Ascending aorta (tissue), 2 donors: Measurements from ENCODE around the gene MCOLN1. TPM values are rescaled to one million over a fixed set of nuclear protein-coding genes. Genes with fewer than 3 reads are reported as not detected.

Source experiments
- DNase-seq, 2 donors: peaks; one replicate each; pipeline ENCODE4 v3.0.0-alpha.2; 2019; ENCODE audit warnings: low spot score in 2 of 2
- H3K27ac ChIP-seq, 2 donors: fragments of 200-600 bp; sonication (generic); one replicate each; pipeline ENCODE4 v1.5.1; 2016 to 2017; ENCODE audit warnings: mild to moderate bottlenecking in 1 of 2
- H3K27me3 ChIP-seq: fragments of 200-600 bp; sonication (generic); one replicate; pipeline ENCODE4 v1.5.1; 2017
- H3K36me3 ChIP-seq, 2 donors: fragments of 200-600 bp; sonication (generic); one replicate each; pipeline ENCODE4 v1.5.1; 2016
- H3K4me1 ChIP-seq, 2 donors: fragments of 200-600 bp; sonication (generic); one replicate each; pipeline ENCODE4 v1.5.1; 2016 to 2017; ENCODE audit warnings: mild to moderate bottlenecking in 1 of 2
- H3K4me3 ChIP-seq, 2 donors: fragments of 200-600 bp; sonication (generic); one replicate each; pipeline ENCODE4 v1.5.1; 2016 to 2017; ENCODE audit warnings: mild to moderate bottlenecking in 1 of 2
- H3K9me3 ChIP-seq, 2 donors: fragments of 200-600 bp; sonication (generic); one replicate each; pipeline ENCODE4 v1.5.1; 2016
- CTCF ChIP-seq, 3 experiments: fragments of 200-600 bp in 2 of 3; fragments of 450-650 bp in 1 of 3; sonication (generic) in 2 of 3; IDR thresholded peaks; one replicate each; pipeline ENCODE4 v1.5.1; 2016 to 2019; ENCODE audit warnings: antibody characterized with exemption in 3 of 3, mild to moderate bottlenecking in 1 of 3, moderate library complexity in 1 of 3
- intact Hi-C: fragments of 100-400 bp; cut with DNase I; formaldehyde crosslinking; loops from one replicate; pipeline ENCODE4 v1.15.1; 2023
- total RNA-seq: library from RNA; depleted of rRNA; stranded (reverse); fragments of >200 nt; gene quantifications from one replicate; pipeline ENCODE4 v1.1.0, GENCODE V29; 2016

Gene MCOLN1
- total RNA-seq, 1 donor from 2014 or later, result 11.9 TPM

GRCh38 chr19:7478173-7478842 is 44.1 kb upstream of the MCOLN1 start:
- intact Hi-C loops, result no loop called here
- H3K4me3 ChIP-seq, result no peak overlapping the region
- DNase-seq, result no peak
- TF ChIP-seq CTCF (IDR thresholded peaks at IDR 0.05), result no peak
- no peaks in the 10 kb centered on the region for H3K9me3 ChIP-seq
- no peaks in the 10 kb centered on the region for H3K36me3 ChIP-seq
- no peaks in the 10 kb centered on the region for H3K27me3 ChIP-seq
- no peak overlapping the region for H3K27ac ChIP-seq
- peaks cover 0 to 2% of the 10 kb centered on the region in 2 donors for H3K4me1 ChIP-seq

- Histone ChIP-seq H3K27ac (no peak overlapping the region), H3K36me3 (no peaks in the 10 kb centered on the region), H3K27me3 (no peaks in the 10 kb centered on the region), H3K4me1 (peaks cover 0 to 2% of the 10 kb centered on the region in 2 donors), H3K4me3 (no peak overlapping the region), H3K9me3 (no peaks in the 10 kb centered on the region)
- TF ChIP-seq CTCF (IDR thresholded peaks at IDR 0.05), result no peak
- DNase-seq, result no peak
- intact Hi-C loops, result no loop called here
Measured at GRCh38 chr19:7478843-7479227, 43.6 kb upstream of the MCOLN1 start.

GRCh38 chr19:7480222-7480969 is 42.0 kb upstream of the MCOLN1 start:
- Histone ChIP-seq H3K36me3 (no peaks in the 10 kb centered on the region), H3K27ac (peak overlapping the region in 1 of 2 donors; percentile 45), H3K4me3 (no peak overlapping the region), H3K4me1 (peaks cover 0 to 2% of the 10 kb centered on the region in 2 donors), H3K9me3 (no peaks in the 10 kb centered on the region), H3K27me3 (no peaks in the 10 kb centered on the region)
- DNase-seq, result no peak
- intact Hi-C loops, result no loop called here
- TF ChIP-seq CTCF (IDR thresholded peaks at IDR 0.05), result no peak

GRCh38 chr19:7480970-7481255 is 41.5 kb upstream of the MCOLN1 start:
- no peak for TF ChIP-seq CTCF (IDR thresholded peaks at IDR 0.05)
- no peaks in the 10 kb centered on the region for H3K36me3 ChIP-seq
- H3K27ac ChIP-seq, result peak overlapping the region in 1 of 2 donors; percentile 45
- no peak for DNase-seq
- no peaks in the 10 kb centered on the region for H3K27me3 ChIP-seq
- H3K9me3 ChIP-seq, result no peaks in the 10 kb centered on the region
- no peak overlapping the region for H3K4me3 ChIP-seq
- intact Hi-C loops, result no loop called here
- H3K4me1 ChIP-seq, result peaks cover 0 to 2% of the 10 kb centered on the region in 2 donors

- intact Hi-C loops, result no loop called here
- H3K4me1 ChIP-seq, result peaks cover 0 to 2% of the 10 kb centered on the region in 2 donors
- TF ChIP-seq CTCF (IDR thresholded peaks at IDR 0.05), result no peak
- no peak overlapping the region for H3K27ac ChIP-seq
- no peak overlapping the region for H3K4me3 ChIP-seq
- DNase-seq, result no peak
- H3K27me3 ChIP-seq, result no peaks in the 10 kb centered on the region
- H3K9me3 ChIP-seq, result no peaks in the 10 kb centered on the region
- H3K36me3 ChIP-seq, result no peaks in the 10 kb centered on the region
Measured at GRCh38 chr19:7482584-7483439, 39.6 kb upstream of the MCOLN1 start.
